HG03159 (cell line): ENCODE data around the gene DCPS.
"Not testable (repeated sequence)": the region's sequence is repeated elsewhere in the genome, so short reads cannot be mapped to it uniquely, and the experiment has no call there.

Experiments used
- ATAC-seq: cut with Tn5 transposase; IDR thresholded peaks from one replicate; pipeline ENCODE4 v1.9.1; 2021; ENCODE audit warnings: mild to moderate bottlenecking, moderate library complexity; ENCODE audit not compliant: unreplicated experiment

The DCPS gene

DNA sequence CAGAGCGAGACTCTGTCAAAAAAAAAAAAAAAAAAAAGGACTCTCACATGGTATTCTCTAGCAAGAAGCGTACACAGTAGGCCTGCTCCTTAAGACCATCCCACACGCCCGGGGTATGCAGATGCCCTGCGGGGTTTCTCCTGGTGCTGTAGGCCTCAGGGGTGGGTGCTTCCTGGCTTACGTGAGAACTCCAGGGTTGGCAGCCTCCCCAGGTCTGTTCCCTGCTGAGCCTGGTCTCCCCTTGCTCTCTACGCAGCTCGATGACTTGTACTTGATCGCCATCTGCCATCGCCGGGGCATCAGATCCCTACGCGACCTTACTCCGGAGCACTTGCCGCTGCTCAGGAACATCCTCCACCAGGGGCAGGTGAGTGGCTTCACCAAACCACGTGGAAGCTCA, 39.2 kb downstream of the DCPS start:
- no peak for ATAC-seq

DNA sequence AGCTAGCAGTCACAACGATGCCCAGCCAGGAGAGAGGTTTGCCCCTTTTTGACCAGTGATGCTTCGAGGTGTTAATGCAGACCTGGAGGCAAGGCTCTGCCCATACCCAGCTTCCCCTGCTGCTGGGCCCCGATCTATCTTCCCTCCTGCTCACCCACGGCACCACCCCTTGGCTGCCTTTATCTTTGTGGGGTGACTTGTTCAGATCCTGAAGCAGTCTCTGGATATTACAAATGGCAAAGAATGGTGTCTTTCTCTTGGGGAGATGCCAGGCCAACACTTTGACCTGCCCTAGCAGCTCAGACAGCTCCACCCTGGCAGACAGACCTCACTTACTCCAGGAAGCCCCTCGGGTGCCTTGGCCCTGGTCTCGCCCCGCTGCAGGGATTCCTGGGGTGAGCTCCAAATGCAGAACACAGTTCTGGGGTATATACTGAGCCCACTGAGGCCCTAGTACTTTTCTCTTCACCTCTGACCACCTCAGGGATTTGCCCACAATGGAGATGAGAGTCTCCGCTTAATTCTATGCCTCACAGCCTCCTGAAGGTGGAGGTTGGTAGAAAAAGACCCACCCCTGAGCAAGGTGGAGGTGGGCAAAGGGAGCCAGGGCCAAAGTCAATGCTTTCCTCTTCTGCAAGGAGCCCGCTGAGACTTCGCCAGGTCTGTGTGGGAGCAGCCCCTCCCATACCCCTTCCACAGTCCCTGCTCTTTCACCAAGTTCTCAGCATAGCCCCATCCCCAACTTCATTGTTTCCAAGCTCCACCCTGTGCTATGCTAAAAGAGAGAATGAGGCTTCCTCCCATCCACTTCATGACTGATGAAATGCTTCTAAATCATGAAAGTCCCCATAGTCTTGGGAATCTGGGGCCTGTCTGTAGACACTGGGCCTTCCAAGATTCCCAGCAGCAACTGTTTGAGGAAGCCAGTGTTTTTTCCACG, 40.6 kb downstream of the DCPS start:
- ATAC-seq = no peak

DNA sequence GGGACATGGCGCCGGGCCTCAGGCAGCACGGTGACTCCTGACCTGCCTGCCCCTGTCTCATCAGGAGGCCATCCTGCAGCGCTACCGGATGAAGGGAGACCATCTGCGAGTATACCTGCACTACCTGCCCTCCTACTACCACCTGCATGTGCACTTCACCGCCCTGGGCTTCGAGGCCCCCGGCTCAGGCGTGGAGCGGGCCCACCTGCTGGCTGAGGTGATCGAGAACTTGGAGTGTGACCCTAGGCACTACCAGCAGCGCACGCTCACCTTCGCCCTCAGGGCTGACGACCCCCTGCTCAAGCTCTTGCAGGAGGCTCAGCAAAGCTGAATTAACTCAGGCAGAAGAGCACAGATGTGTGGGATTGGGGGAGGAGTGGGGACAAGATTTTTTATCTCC, 41.4 kb downstream of the DCPS start:
- no peak for ATAC-seq

DNA sequence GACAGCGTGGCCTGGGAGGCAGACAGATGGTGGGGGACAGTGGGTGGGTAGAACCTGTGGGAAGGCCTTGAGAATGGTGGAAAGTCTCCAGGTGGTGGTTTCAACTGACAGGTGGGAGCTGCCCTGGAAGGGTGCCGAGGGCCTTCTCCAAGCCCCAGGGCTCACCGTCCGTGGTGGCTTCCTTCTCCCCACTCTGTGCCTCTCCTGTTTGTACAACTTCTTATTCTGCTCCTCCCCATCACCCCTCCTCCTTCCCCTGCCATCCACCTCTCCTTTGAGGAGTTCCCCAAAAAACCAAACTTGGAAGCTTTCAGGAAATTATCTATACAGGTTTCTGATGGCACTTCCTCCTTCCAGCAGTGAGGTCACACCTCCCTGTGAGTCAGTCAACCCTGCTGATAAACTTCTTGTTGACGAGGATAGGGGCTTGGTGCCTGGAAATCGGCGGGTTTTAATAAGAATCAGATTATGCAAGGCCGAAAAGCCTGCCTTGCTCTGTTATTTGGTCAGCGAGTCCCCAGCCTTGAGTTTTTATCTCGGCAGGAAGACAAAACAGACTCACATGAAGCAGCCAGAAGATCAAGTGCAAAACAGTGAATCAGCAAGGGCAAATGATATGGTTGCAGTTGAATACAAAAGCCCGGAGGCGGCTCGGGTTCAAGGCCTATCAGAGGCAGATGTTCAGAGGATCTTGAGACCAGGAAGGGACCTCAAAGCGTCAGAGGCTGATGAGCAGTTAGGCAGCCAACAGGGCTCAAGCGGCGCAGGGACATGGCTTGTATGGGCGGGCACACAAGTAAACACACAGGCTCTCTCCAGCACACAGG, 42.1 kb downstream of the DCPS start:
- no peak for ATAC-seq

DNA sequence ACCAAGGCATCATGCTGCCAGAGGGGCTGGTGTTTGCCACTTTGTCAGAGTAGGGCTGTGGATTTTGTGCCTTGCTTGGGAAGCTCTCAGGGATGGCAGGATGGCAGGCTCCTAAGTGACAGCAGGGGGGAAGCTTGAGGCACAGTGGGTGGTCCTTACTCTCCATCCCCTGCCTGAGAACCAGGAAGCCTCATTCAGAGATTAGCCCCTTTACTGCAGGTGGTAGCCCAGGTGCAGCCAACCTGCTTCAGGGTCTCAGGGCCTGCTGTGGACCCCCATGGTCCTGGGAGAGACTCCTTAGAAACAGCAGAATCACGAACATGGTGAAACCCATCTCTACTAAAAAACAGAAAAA, 42.7 kb downstream of the DCPS start:
- ATAC-seq = no peak

DNA sequence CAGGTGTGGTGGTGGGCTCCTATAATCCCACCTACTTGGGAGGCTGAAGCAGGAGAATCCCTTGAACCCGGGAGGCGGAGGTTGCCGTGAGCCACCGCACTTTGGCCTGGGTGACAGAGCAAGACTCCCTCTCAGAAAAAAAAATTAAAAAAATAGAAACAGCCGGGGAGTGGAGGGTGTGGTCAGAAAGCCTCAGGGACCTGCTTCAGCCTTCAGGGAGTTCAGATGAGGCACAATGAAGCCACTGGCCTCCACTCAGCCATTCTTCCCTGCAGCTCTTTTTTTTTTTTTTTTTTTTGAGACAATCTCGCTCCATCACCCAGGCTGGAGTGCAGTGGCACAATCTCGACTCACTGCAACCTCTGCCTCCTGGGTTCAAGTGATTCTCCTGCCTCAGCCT, 43.1 kb downstream of the DCPS start:
- ATAC-seq = not testable (repeated sequence)

DNA sequence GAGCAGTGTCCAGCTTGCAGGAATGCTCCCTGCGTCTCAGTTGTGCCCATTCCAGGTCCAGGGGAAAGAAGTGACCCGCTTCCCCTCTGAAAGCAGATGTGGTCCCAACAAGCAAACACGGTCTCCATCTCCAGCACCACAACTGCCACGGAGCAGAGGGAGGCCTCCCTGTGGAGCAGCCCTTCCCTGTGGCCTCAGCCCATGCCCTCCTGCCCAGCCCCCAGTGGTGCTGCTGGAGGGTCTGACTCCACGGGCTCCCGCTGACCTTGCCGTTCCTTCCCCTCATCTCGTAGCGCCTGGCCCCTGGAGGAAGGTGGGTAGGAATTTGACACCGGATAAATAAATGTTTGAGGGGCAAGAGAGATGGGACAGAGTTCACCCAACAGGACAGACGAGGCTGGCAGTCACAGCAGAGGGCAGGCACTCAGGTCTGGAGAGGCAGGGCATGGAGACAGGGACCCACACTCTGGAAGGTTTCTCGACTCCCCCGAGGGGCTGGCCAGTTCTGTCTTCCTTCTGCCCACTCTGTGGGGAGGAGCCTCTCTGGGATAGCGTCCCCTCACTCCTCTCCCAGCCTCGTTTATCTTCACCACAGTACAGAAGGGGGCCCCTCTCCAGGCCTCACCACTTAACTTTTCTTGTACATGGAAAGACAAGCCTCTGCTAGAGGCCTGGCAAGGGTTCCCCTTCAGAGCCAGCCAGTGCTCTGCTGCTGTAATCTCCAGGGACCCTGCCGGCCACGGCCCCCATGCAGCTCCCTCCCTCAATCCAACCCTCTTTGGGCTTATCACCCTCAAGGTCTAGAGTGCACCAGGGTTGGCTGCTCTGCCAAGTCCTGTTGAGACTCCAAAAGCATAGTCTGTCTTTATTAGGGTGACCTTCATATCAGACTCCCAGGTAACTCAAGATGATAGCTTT, 44.1 kb downstream of the DCPS start:
- ATAC-seq = no peak

DNA sequence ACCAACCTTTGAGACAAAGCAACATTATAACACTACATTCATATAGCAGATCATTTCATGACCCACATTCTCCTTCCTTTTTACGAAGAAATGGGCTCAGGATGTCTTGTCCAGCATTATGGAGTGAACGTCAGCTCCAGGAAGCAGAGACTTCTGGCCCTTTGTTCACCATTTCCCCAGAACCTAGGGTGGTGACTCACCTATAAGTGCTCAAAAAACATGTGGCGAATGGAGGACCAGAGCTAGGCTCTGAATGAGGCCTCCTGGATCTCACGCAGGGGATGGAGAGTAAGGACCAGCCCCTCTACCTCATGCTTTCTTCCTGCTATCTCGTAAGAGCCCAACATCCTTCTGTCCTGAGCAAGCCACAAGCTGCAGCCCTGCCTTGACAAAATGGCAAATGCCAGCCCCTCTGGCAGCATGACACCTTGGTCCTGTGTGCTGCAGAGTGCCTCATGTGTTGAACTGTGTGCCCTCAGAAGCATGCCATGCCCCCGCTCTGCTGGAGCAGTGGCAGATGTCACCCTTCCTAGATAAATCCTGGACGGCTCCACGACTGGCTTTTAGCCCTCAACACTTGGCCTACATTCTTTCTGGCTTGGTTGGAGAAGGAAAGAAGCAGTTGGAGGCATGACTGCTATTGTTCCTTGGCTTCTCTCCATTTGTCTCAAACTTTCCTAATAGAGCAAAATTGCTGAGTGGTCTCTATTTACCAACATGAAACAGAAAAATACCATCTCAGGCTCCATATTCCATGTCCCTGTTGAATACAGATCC, 45.1 kb downstream of the DCPS start:
- ATAC-seq = no peak

DNA sequence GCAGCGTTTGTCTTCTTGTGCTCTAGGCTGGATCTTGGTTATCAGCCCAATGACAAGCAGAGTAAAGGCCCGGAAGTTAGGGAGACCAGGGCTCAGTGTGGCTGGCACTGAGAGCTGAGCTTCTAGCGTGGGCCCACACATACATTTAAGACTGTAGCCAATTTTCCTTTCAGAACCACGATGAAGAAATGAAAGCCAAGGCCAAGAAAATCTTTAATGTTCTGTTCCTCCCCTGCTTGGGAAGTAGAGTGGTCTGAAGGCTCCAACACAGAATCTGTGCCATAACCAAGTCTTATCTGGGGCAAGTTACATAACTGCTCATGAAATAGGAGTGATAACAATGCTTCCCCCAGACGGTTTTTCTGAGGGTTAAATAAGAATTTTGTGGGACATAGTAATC, 47.0 kb downstream of the DCPS start:
- ATAC-seq = no peak

DNA sequence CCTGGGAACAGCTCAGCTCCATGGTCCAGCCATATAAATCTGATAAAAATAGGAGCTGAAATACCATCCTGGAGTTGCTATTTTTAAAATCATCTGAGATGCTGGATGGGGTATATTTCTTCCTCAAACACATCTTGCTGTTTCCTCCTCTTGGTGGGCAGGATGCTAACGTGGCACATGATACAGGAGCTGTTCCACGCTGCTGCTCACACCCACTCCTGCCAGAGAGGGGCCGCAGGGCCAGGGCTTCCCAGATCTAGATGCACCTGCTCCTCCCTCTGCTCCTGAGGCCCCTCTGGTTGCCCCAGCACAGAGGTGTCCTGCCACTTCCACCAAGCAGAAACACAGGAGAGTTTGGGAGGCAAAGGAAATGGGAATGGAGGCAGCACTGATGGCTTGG, 48.3 kb downstream of the DCPS start:
- ATAC-seq = no peak

DNA sequence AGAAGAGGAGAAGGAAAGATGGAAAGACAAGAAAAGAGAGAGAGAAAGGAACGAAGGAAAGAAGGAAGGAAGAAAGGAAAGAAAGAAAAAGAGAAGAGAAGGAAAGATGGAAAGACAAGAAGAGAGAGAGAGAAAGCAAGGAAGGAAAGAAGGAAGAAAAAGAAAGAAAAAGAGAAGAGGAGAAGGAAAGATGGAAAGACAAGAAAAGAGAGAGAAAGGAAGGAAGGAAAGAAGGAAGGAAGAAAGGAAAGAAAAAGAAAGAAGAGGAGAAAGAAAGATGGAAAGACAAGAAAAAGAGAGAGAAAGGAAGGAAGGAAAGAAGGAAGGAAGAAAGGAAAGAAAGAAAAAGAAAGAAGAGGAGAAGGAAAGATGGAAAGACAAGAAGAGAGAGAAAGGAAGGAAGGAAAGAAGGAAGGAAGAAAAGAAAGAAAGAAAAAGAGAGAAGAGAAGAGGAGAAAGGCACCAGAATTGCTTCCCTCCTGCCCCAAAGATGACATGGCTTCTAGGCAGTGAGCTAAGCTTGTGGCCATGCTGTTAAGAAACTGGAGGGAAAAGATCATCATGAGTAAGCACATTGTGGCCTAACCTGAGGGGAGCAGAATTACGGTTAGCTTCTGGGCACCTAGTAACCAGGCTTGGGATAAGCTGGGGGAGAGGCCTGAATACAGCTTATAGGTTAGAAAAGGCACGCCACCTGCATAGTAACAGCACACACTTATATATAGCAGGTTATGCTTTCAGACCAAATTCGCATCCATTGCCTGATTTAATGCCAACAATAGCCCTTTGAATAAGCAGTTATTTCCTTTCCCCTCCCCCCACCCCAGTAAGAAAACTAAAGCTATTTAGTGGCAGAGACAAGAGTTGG, 49.3 kb downstream of the DCPS start:
- no peak for ATAC-seq

DNA sequence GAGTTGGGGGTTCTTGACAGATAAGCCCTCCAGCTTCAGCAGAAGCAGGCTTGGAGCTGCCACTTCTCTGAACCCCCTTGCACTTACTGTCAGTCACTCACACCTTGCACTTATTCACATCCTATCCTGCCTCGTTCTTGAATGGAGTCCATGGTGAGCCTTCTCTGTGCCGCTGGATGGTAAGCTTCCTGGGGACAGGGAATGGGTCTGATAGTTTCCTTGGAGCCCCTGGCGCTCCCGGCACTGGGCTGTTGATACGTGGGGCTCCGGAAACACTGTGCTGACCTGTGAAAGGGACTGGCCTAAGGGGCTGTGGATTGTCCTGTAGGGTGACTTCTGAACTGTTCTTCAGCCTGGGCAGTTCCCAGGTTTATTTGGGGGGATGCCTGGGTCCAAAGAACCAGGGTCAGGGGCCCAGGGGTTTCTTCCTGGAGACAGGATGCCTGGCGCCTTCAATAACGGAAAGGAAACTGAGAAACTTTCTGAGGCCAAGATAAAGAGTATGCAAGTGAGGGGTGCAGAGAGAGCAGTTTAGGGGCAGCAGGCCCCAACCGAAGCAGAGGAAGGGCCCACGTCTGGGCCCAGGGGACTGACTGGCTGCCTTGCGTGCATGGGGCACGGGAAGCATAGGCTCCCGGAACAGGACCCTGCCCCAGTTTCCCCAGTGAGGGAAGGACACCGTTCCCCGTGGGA, 50.9 kb downstream of the DCPS start:
- peak; percentile 42 for ATAC-seq

DNA sequence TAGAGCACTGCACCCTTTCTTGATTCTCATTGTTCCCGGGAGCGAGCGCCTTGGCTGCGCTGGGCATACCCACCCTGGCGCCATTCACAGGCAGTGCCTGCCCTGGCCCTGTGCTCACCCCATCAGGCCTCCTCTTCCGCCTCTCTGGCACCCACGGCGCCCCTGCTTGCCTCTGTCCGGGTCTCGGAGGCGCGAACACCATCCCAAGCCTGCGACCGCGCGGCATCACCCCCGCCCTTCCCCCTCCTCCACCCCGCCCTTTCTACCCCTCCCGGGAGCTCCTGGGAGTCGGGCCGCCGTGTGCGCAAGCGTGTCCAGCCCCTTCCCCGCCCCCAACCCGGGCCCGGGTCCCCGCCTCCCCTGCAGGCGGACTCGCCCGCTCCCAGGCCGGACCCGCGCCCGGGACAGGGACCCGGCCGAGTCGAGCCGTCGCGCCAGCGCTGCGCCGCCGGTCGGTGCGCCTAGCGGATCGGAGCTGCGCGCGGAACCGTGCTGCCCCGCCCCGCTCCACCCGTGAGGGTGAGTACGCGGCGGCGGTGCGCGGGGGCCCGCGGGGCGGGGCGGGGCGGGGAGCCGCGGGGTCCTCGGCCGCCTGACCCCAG, 51.6 kb downstream of the DCPS start, which contains the start of gene ST3GAL4:
Gene ST3GAL4 (plus strand): TSS at position 363 of the 602 bp plus-strand sequence. CDS start 50,470 bp downstream, outside the sequence.
- ATAC-seq = peak; percentile 52

DNA sequence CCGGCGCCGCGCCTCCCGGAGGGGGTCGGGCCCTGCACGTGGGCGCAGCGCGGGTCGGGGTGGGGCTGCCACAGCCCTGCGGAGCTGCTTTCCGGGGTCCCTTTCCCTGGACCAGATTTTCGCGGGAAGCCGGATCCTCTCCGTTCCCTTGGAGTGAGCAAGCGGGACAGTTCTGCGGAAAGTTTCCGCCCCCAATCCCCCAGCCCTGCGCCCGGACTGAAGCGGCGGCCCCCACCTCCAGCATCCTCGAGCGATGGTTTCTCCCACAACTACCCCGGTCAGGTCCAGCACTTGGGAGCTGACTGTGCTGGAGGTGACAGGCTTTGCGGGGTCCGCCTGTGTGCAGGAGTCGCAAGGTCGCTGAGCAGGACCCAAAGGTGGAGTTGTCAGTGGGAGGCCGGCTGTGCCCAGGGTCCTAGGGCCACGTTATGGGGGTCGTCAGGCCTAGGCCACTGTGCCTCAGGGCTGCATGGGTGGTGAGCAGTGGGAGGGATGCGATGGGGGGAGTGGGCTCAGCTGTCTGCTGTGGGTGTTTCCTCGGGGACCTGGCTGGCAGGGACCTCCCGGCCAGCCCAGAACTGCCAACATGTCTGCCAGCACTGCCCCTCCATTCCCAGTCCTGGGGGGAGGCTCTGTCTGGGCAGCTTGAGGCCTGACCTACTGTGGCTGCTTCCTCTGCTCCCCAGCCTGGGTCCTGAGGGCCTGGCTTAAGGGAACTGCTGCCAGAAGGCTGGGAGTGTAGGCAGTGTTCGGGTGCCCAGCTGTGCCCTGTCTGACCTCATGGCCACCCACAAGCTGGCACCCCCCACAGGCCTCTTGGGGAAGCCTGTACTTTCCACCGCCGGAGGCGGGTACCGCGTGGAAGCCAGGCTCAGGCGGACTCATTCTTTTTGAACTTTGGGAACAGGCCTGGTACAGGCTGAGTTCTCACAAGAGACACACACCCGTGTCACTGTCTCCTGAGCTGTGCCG, 52.4 kb downstream of the DCPS start:
- ATAC-seq = peak; percentile 26

DNA sequence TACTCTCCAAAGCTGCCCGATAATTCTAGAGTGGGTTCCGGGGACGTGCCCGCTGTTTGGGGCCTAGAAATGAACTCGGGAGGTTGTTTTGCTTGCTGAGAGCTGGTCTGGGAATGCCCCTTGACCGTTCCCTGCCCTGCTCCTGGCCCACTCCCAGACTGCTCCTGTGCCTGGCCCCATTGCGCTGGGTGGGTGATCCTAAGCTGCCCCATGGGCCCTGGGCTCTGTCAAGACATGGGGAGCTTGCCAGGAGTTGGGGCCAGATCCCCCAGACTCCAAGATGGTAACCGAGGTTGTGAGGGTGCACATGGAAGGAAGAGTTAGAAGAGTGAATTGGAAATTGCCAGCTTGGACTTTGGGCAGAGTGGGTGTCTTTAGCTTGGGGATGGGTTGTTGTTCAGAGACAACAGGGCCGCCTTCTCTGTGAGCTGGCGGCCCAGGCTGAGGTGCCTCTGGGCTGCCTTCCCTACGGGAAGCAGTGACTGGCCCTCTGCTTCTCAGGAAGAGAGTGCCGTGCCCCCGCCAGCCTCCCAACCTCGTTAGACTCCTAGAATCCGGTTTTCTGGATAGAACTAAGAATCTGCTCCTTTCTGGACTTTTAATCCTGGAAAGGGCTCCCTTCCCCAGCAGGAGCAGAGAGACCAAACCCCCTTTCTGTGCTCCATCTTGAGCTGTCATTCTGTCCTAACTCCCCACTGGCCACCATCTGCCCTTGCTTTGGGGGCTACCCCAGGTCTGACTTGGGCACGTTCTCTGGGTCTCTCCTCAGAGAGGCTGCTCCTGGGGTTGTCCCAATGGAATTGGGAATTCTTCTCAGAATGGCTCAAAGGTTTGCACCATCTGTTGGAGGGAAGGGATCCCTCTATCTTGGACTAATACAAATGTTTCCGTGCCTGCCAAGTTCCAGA, 53.4 kb downstream of the DCPS start:
- no peak for ATAC-seq
